Lower leg skin (tissue), 3 donors: ENCODE data around the gene TMPRSS11D.

Experiments used
- POLR2A ChIP-seq, 2 donors: fragments of 450-650 bp; IDR thresholded peaks; one replicate each; pipeline ENCODE4 v1.6.1; 2016 to 2017; ENCODE audit warnings: antibody characterized with exemption in 2 of 2, mild to moderate bottlenecking in 1 of 2, moderate library complexity in 1 of 2
- TF ChIP-seq, protein P1 (sequence below), 3 donors: fragments of 450-650 bp; IDR thresholded peaks; one replicate each; pipeline ENCODE4 v1.5.1; 2016; ENCODE audit warnings: antibody characterized with exemption in 3 of 3, mild to moderate bottlenecking in 3 of 3, moderate library complexity in 2 of 3

DNA sequence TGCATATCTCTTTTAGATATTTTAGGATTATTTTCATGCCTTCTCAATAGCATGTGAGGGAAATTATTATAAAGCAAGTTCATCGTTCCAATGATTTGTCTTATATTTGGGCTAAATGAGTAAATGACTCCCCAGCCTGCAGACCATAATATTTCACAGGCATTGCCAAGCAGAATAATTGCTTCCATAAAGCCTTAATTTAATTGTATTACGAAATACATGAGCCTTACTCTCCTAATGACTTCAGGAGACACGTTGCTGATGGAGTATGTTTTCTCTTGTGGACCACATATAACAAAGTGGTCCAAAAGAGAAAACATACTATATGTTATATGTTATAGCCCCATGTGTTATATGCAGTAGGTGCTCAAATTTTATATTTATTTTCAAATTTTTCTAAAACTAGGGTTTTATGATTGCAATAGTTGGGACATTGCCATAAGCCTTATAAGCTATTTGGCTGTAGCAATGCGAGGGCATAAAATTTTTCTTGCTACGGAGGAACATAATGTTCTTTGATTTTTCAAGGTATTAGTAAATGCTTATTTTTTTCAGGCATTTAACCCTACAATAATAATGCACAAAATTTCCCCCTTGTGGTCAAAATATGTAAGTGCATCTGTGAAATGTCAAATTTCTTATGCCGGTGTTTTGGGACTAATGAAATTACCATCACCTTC is 26.2 kb upstream of the TMPRSS11D start:
- TF ChIP-seq, protein P1, sequence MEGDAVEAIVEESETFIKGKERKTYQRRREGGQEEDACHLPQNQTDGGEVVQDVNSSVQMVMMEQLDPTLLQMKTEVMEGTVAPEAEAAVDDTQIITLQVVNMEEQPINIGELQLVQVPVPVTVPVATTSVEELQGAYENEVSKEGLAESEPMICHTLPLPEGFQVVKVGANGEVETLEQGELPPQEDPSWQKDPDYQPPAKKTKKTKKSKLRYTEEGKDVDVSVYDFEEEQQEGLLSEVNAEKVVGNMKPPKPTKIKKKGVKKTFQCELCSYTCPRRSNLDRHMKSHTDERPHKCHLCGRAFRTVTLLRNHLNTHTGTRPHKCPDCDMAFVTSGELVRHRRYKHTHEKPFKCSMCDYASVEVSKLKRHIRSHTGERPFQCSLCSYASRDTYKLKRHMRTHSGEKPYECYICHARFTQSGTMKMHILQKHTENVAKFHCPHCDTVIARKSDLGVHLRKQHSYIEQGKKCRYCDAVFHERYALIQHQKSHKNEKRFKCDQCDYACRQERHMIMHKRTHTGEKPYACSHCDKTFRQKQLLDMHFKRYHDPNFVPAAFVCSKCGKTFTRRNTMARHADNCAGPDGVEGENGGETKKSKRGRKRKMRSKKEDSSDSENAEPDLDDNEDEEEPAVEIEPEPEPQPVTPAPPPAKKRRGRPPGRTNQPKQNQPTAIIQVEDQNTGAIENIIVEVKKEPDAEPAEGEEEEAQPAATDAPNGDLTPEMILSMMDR (IDR thresholded peaks at IDR 0.05), result no peak
- TF ChIP-seq POLR2A (IDR thresholded peaks at IDR 0.05), result no peak
